ENCODE data around the gene HTR5A. TPM values are rescaled to one million over a fixed set of nuclear protein-coding genes. Genes with fewer than 3 reads are reported as not detected.

HTR5A gene
- total and polyA plus RNA-seq, 2 donors (not counting 3 experiments of a cell fraction or from before 2014, with no cell fraction given) = not detected

- CTCF ChIA-PET = no interaction called here
- Histone ChIP-seq H3K9ac (replicated peaks; ENCODE audit: extremely low read depth, insufficient read depth, low read length) (no peak overlapping the region), H3K9me1 (replicated peaks; ENCODE audit: control insufficient read depth, extremely low read depth, insufficient read depth, low read length) (no peaks in the 10 kb centered on the region), H4K20me1 (replicated peaks; ENCODE audit: control insufficient read depth, extremely low read depth, insufficient read depth, low read length) (no peaks in the 10 kb centered on the region), H3K27me3 (ENCODE audit: control insufficient read depth in 2 of 2, insufficient read depth in 2 of 2, low read length in 2 of 2) (no peaks in the 10 kb centered on the region), H3K27ac (ENCODE audit: insufficient read depth, low read depth, low read length) (no peak overlapping the region), H3K36me3 (ENCODE audit: control insufficient read depth in 2 of 2, extremely low read depth in 1 of 2, insufficient read depth in 2 of 2, low read length in 2 of 2) (no peaks in the 10 kb centered on the region), H3K9me3 (replicated peaks; ENCODE audit: control insufficient read depth, insufficient read depth, low read length) (no peaks in the 10 kb centered on the region), H2AFZ (ENCODE audit: low read depth, low read length) (no peak overlapping the region), H3K79me2 (ENCODE audit: control insufficient read depth, insufficient read depth, low read length) (no peaks in the 10 kb centered on the region), H3K4me1 (ENCODE audit: control insufficient read depth, extremely low read depth, insufficient read depth, low read length) (no peaks in the 10 kb centered on the region), H3K4me2 (ENCODE audit: insufficient read depth, low read length) (no peak overlapping the region), H3K4me3 (replicated peaks in 1 of 3; ENCODE audit: insufficient read depth in 1 of 3, low read depth in 1 of 3, low read length in 3 of 3) (no peak overlapping the region)
- dilution Hi-C loops (cut with MboI; ENCODE audit: extremely low pct_ligation_motif_present, low sequenced_read_pairs) (no loop called here), intact Hi-C loops (cut with micrococcal nuclease) (no loop called here)
- POLR2A ChIA-PET = no interaction called here
- DNase-seq (ENCODE audit: low read depth, low spot score) (no peak), FAIRE-seq (no peak)
- no peak for TF ChIP-seq GATA2 (IDR thresholded peaks at IDR 0.05; ENCODE audit: insufficient read depth, insufficient read length, low read depth, low read length)
- no peak for TF ChIP-seq FOS (IDR thresholded peaks at IDR 0.05; ENCODE audit: borderline replicate concordance, insufficient read depth, low read length)
- TF ChIP-seq CTCF (IDR thresholded peaks at IDR 0.05; ENCODE audit: extremely low read depth in 1 of 2, insufficient read depth in 1 of 2, low read depth in 1 of 2, low read length in 2 of 2) = no peak
- no peak for TF ChIP-seq JUN (IDR thresholded peaks at IDR 0.05; ENCODE audit: borderline replicate concordance, insufficient read depth, insufficient read length, low read depth)
- TF ChIP-seq MAX (IDR thresholded peaks at IDR 0.05; ENCODE audit: insufficient read depth, insufficient read length) = no peak
- no peak for TF ChIP-seq POLR2AphosphoS5 (IDR thresholded peaks at IDR 0.05; ENCODE audit: insufficient read depth, low read depth, low read length)
- no peak for TF ChIP-seq EZH2 (IDR thresholded peaks at IDR 0.05; ENCODE audit: borderline replicate concordance, low read depth, low read length, severe bottlenecking)
- no peak for TF ChIP-seq MYC (IDR thresholded peaks at IDR 0.05; ENCODE audit: low read depth, low read length)
- TF ChIP-seq POLR2A (IDR thresholded peaks at IDR 0.05; ENCODE audit: low read depth, low read length) = no peak
- BruUV-seq (replicated peaks) = no TSS peak
These were observed 11.2 kb upstream of the HTR5A start for GRCh38 chr7:155058896-155059295.

Measured in endothelial cell of umbilical vein (primary cell).